ENCODE results near the gene ORC1.
"Not testable (repeated sequence)": the region's sequence is repeated elsewhere in the genome, so short reads cannot be mapped to it uniquely, and the experiment has no call there.

Gene ORC1

DNA sequence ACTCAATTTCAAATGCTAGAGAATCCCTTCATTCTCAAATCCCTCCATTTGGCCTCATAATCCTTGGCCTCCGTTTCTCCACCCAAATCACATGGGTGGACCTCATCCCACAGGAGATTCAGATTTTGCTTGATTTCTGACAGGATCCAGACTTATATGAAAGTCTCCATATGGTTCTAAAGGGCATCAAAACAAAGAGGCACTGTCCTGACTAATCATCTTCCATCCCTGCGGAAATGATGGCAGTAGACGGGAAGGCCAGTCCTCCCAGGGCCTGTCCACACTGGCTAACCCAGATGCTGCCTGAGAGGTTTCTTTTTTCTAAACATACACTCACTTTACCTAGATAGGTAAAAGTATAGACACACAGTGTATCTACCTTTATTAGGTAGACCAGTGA lies 18.8 kb downstream of the ORC1 start:
- no peak for DNase-seq

DNA sequence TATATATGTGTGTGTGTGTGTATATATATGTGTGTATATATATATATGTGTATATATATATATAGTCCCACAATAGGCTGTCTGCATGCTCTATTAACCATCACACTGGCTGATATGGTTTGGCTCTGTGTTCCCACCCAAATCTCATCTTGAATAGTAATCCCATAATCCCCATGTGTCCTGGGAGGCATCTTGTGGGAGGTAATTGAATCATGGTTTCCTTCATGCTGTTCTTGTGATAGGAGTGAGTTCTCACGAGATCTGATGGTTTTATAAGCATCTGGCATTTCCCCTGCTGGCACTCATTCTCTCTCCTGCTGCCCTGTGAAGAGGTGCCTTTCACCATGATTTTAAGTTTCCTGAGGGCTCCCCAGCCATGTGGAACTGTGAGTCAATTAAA lies 34.4 kb downstream of the ORC1 start:
- not testable (repeated sequence) for DNase-seq

DNA sequence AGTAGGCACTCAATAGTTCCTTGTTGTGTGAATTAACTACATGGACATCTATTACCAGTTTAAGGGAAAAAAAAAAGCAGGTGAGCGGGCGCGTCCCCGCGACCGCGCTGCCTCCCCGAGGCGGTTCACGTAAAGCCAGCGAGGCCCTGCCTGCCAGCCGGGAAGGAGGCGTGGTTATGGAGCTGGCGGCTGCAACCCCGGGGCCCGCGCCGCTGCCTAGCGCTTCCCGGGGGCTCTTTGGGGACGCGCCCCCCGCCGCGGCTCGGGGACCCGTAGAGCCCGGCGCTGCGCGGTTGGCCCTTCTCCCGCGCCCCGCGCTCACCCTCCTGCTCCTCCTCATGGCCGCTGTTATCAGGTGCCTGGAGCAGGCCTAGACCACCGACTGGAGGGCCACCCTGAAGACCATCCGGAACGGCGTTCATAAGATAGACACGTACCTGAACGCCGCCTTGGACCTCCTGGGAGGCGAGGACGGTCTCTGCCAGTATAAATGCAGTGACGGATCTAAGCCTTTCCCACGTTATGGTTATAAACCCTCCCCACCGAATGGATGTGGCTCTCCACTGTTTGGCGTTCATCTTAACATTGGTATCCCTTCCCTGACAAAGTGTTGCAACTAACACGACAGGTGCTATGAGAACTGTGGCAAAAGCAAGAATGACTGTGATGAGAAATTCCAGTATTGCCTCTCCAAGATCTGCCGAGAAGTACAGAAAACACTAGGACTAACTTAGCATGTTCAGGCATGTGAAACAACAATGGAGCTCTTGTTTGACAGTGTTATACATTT lies 35.6 kb downstream of the ORC1 start:
- DNase-seq = no peak

DNA sequence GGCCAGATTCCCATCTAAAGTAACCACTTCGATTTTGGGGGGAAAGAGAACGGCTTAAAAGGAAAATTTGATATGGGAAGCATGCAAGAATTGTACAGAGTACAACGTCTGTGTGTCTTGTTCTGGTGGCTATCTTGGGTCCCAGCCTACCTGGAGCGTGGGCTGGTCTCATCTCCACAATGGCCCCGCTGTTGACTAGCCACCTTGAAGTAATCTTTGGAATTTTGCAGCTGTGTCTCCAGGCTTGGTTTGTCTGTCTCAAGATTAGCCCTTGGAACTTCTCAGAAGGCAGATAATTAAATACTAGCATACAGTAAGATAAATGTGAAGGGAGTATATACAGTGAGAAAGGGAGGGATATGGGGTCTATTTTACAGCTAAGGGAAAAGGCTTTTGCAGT lies 37.0 kb downstream of the ORC1 start:
- no peak for DNase-seq

DNA sequence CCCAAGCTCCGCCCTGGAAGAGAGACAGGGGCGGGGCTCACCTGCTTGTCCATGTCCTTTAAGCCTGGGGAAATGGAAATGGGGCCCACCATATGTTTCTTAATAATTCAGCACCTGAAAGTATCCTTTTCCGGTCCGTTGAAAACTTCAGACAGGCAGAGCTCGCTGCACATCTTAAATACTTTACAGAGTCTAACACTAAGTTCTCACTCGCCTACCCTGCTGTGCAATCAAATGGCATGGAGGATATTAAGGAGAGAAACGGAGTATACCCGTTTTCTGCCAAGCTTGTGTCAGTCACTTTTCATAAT lies 37.8 kb downstream of the ORC1 start:
- DNase-seq = no peak

DNA sequence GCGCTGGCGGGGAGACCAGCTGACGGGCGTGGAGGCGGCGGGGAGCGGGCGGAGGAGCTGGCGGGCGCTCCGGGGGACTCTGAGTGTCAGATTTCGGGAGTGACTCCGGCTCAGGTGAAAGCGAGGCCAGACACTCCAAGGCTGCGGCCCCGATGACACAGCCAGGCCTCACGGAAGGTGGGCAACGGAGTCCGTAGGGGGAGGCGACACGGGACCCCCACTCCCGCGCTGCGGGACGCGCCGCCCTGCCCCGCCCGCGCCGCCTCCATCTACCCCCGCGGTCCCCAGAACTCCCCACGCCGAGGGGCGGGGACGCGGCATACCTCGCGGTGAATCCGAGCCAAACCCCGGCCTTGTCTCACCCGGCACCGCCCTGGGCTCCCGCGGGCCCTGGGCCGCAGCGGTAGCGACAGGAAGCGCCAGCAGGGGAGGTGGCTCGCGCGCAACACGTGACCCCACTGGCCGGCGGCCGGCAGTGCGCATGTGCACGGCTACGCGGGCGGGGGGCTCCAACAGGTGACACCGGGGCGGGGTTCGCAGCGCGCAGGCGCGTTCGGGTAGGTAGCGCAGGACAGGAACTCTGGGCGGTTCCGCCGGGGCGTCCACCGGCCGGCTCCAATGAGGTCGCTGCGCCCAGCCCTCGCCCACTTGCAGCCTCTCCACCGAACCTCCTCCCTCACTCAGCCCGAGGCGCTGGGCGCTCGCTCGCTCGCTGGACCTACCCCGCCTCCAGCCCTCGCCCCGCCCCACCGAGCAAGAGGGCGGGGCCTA lies 38.3 kb downstream of the ORC1 start, which contains the start of gene CC2D1B:
Gene CC2D1B (minus strand): TSS at position 460 of the 771 bp plus-strand sequence. CDS start 1,585 bp downstream, outside the sequence.
- DNase-seq = peak; percentile 84

DNA sequence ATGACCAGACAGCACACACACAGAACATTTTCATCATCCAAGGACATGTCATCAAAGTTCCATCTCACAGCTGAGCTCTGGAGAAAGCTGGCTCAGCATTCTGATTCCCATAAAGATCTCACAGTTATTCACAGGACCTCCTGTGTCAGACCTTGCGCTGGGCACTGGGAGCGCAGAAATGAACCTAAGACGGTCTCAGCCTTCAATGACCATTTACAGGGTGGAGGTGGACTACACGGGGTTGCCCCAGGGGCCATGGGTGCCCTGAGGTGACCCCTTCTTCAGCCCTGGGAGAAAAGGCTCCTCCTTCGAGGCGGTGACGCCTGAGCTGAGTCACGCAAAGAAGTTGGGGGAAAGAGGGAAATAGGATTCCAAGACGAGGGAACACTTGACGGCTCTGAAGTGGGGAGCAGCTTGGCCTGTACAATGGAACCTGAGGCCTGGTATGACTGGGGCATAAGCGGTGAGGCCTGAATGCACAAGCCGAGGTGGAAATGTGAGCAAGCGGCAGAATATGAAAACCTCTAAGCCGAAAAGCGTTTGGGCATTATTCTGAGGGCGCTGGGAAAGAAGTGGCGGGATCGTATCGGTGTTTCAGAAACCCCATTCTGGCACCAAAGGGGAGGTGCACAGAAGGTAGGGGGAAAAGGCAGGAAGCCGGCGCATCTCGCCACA lies 39.0 kb downstream of the ORC1 start:
- no peak for DNase-seq

DNA sequence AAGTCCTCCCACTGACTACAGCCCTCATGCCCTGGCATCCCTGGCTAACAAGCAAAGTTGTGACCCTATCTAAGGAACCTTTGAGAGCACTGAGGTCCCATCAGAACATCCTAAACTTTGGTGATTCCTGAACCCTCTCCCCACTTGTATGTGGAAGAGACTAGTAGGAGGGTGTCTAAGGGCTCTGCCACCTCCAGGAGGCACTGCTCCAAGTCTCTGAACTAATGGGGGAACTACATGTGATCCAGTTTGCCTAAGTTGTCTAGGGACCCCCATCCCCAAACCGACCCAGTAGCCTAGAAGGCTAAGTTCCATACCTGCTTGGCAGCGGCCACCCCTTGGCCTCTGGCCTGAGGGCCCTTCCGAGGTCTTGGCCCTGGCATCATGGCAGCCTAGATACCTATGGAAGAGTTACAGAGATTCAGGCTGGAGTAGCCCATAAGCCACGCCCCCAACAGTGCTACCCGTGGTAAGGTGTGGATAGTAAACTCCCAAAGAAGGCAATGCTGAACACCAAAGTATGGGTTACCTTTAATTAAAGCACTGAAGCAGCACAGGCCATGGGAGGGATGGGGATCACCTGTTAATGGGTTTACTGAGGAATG lies 39.9 kb downstream of the ORC1 start:
- DNase-seq = no peak

DNA sequence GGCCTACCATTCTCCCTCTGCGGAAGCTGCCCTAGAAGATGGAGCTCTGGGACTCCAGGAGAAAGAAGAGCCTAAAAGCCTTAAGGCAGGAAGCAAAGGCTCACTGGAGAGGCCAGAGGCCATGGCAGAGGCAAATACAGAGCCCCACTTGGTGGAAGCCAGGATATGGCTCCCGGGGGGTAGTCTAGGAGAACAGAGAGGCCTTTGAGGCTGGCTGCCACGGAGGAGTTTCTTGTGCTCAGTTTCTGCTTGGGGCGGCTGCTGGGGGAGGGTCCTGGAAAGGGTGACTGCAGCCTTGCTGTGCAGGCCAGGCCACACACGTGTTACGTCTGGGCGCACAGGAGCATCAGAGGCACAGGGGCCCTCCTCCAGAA lies 43.6 kb downstream of the ORC1 start:
- no peak for DNase-seq

DNA sequence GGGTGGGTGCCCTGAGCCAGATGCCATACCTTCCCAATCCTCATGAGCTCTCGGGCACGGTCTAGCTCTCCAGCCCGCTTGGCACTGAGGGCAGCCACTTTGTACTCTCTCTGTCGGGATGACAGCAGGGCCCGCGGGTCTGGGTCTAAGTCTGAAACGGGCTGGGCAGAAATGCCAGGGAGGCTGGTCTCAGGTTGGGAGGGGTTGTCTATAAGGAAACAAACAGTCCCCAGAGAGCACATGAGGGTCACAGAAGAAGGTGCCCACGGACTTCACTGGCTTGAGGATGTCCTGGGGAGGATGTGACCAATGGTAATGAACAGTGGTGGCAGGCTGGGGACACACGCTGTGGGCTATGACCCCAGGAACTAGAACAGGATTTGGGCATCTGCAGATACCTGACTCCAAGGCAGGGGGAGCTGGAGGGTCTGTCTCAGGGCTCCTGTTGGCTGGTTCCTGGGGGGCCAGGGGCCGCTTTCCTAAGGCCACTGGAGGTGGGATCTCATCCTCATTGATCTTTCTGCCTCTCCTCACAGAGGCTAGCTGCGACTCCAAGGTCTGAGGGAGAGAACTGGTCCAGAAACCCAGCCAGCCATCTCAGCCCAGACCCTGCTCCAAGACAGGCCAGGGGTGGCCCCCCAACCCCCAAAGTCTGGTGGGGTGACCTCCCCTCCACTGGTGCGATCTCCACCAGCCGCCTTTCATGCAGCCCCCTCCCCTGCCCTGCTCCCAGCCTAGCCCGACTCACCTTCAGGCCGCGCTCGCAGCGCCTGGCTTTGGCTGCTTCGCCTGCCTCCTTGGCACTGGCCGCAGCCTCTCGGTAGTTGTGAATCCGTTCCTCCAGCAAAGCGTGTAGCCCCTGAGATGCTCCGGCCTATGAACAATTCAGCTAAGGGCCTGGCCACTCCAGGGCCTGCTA lies 44.3 kb downstream of the ORC1 start:
- DNase-seq = no peak

DNA sequence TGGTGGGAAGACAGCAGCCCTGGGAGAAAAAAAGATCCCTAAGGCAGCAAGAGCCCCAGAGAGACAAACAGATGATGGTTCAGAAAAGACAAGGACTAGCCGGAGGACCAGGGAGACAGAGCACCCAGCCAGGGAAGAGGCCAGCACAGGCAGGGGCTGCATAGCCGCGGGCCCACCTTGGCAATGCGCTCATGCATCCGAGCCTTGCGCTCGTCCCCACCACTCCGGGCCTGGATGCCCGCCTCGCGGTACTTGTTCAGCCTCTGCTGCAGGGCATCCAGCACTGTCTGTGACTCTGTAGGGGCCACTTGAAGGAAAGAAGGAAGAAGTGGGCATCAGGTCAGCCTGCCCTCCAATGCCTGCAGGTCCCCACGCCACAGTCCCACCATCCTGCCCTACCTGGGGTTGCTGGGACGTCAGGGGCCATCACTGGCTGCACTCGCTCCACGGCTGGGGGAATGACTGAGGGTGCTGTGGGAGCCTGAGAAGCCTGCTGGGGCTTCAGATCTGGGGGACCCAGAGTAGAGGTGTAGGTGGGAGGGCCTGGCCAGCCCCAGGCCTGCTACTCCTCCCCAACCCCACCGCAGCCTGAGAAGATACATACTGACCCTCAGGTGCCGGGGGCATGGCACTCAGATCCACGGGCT lies 45.2 kb downstream of the ORC1 start:
- DNase-seq = no peak

DNA sequence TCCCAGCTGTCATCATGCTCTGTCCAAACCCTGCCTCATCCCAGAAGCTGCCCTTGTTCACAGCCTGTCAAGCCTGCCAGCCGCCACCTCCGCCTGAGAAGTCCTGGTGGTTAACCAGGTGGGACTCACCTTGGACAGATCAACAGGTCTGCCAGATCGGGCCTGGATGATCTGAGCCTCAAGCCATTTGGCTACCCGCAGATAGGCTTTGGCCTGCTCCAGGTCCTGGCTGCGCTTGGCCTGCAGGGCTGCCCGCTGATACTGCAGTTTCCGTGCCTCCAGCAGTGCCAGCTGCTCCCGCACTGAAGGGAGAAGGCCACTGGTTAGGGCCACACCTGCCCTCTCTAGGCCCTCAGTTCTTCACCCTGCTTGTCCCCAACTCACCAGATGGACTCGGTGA lies 46.8 kb downstream of the ORC1 start:
- no peak for DNase-seq

DNA sequence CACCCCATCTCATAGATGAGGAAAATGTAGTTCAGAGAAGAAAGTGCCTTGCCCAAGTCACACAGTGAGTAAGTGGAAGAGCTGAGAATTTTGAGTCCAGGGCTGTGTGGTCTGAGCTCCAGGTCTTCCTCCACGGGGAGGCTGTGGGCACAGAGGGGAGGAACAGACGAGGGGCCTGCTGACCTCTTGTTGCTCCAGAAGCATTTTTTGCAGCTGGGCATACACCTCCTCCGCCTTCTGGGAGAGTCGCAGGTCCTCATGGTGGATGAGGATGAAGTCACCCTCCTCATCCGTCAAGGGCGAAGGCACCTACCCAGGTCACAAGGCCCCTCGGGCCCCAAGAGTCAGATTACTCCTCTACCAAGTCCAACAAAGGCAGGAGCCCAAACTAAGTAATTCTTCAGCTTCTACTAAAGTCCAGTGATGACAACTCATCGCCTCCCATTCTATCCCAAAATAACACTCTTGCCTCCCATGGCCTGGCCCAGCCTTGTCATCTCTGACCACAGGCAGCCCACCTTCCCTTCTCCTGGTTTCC lies 47.3 kb downstream of the ORC1 start:
- no peak for DNase-seq

DNA sequence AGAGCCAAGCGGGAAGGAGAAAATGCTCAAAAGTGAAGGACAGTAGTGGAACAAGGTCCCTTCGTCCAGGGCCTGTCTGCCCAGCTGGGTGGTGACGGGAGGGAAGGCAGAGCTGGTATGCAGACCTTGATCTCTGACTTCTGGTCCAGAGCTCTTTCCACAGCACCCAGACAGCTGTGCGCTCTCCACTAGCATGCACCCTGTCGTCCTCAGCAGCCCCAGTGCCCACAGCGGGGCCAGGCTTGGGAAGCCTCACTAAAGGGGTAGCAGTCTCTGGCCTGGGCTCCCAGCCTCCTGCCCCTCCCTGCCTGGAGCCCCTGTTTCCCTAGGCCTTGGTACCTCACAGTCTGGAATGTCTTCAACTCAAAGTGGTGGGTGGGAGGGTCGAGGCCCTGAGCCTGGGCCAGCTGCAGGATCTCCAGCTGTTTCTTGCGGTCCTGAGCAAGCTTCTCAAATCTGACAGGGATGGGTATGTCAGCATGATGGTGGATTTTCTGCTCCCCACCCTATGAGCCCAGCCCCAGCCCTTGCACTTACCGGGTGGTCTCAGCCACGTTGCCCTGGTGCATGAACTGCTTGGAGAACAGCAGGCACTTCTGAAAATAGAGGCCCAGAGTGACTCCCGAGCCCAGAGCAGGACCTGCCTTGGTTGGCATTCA lies 48.2 kb downstream of the ORC1 start:
- no peak for DNase-seq

DNA sequence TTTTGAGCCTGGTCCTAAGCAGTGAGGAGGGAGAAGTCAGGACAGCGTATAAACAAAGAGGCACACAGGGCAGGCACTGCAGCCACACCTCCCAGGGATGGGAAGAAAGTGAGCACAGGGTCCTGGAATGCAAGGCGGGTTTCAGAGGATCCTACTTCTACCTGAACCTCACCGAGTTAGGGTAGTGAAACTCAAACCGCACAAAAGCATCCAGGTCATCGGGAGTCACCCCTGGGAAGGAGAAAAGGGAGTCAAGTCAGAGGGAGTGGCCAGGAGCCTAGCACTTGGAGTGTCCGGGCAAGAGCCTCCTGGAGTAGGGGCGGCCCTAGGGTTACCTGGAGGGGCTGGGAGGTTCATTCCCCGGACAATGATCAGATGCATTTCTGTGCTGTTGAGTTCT lies 48.8 kb downstream of the ORC1 start:
- DNase-seq = no peak

DNA sequence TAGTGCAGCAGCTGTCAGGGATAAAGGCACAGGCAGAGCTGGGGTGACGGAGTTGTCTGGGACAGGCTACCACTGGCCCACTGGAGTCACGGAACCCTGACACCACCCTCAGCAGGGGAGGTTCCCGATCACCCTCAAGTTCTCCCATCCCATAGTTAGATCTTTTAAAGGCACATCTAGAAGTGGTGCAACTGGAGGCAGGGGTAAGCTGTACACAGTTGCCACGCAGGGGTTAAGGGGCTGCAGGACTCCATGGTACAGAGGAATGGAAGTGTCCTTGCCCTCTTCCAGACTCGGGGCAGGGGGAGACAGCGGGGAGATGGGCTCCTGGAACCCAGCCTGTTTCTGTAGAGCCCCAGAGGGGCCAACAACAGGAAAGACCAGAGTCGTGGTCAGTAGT lies 51.5 kb downstream of the ORC1 start:
- DNase-seq = no peak

DNA sequence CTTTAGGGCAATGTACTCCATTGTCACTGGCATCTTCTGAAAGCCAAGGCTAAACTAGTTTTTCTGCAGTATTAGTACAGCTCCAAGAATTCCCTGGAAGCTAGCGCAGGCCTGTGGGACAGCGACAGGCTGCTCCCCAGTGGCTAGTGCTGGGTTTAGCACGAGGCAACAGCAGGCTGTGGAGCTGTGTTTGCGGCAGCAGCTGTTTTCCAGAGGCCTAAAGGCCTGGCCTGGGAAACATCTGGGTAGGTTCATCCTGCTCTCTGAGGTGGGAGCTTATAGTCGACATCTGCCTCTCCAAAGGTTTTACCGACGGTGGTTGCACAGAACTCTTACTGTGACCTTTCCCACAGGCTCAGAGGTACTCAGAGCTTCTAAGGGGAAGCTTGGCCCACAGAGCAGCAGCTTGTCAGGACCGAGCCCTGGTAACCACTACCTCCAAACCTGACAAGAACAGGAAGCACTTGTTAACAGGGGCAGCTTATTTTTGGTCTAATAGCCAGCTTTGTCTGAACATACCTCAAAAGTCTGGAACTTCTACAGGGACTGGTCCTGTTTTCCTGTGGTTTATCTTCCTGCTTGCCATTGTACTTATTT lies 55.4 kb downstream of the ORC1 start:
- DNase-seq = no peak

DNA sequence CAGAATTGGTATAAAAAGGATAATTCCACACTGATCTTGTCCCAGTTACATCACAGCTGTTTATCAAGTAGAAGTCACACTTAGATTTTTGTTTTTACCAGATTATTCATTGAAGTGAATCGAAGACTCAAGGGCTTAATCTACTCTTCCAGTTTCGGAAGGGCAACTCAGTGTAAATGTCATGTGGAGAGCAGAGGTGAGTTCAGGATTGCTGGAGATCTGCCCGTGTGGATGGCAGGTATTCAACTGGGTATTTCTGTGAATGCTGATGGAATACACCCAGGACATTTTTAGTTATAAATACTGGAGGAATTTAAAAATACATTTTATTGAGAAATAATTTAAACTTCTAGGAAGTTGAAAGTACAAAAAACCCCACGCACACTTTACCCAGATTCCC lies 57.6 kb downstream of the ORC1 start:
- DNase-seq = no peak

DNA sequence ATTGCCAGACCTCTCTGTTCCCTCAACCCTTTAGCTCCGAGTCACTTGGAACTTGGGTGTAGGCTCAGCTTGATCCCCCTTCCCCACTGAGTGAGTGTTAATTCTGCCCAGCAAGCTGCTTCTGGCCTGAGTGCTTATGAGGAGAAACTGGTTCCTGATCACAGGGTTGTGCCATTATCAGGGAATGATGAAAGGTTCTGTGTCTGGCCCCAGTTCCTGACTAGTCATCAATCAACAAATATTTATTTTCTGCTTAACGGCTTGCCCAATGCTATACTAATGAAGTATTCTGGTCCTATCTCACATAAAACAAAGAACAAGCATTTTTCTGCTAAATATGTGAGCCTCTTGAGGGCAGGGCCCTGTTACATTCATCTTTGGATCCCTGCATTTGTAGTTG lies 59.0 kb downstream of the ORC1 start:
- no peak for DNase-seq

DNA sequence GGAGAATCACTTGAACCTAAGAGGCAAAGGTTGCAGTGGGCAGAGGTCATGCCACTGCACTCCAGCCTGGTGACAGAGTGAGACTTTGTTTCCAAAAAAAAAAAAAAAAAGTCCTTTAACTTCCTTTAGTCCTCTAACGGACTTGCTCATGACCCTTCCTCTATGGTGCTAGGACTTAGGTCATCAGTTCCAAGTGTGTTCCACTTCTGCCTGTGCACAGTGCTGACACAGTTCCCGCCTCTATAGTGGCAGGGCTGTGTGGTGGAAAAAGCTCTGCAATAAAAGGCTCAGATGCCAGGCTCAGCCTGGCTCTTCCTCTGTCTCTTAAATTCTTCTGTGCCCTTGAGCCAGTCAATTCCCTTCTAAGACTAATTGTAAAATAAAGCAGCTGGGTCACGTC lies 60.2 kb downstream of the ORC1 start:
- no peak for DNase-seq
